Uterus (tissue), 4 donors: ENCODE data around the gene RIPK4. TPM values are rescaled to one million over a fixed set of nuclear protein-coding genes. Genes with fewer than 3 reads are reported as not detected.

Experiments
- DNase-seq, 2 donors: peaks; one replicate each; pipeline ENCODE4 v3.0.0-alpha.2; 2019 to 2020
- H3K27ac ChIP-seq, 2 donors: fragments of 200-600 bp; sonication (generic); 1 replicate in 1 of 2; 2 replicates in 1 of 2; pipeline ENCODE4 v1.5.1; 2016 to 2018
- H3K27me3 ChIP-seq, 2 donors: fragments of 200-600 bp; sonication (generic); one replicate each; pipeline ENCODE4 v1.5.1; 2018 to 2019; ENCODE audit warnings: control low read depth in 1 of 2
- H3K36me3 ChIP-seq, 2 donors: fragments of 200-600 bp; sonication (generic); one replicate each; pipeline ENCODE4 v1.5.1; 2019; ENCODE audit warnings: control low read depth in 1 of 2
- H3K4me1 ChIP-seq, 2 donors: fragments of 200-600 bp; sonication (generic); one replicate each; pipeline ENCODE4 v1.5.1; 2018 to 2019; ENCODE audit warnings: control low read depth in 1 of 2
- H3K4me3 ChIP-seq, 2 donors: fragments of 200-600 bp; sonication (generic); 1 replicate in 1 of 2; 2 replicates in 1 of 2; pipeline ENCODE4 v1.5.1; 2018 to 2019; ENCODE audit warnings: mild to moderate bottlenecking in 1 of 2
- H3K9me3 ChIP-seq, 2 donors: fragments of 200-600 bp; sonication (generic); one replicate each; pipeline ENCODE4 v1.5.1; 2019; ENCODE audit warnings: control low read depth in 1 of 2
- CTCF ChIP-seq, 4 experiments: fragments of 200-600 bp in 2 of 4; fragments of 450-650 bp in 2 of 4; sonication (generic) in 2 of 4; IDR thresholded peaks; one replicate each; pipeline ENCODE4 v1.5.1; 2016 to 2019; ENCODE audit warnings: antibody characterized with exemption in 4 of 4, mild to moderate bottlenecking in 2 of 4, moderate library complexity in 1 of 4
- POLR2A ChIP-seq, 2 donors: fragments of 450-650 bp; IDR thresholded peaks; one replicate each; pipeline ENCODE4 v1.6.1; 2016; ENCODE audit warnings: antibody characterized with exemption in 2 of 2, mild to moderate bottlenecking in 1 of 2, moderate library complexity in 1 of 2
- intact Hi-C: fragments of 100-400 bp; cut with DNase I; formaldehyde crosslinking; loops from one replicate; pipeline ENCODE4 v1.15.1; 2023; ENCODE audit warnings: low total_unique reads
- total RNA-seq, 4 donors: library from RNA; depleted of rRNA in 3 of 4; stranded (reverse); fragments of >200 nt in 3 of 4; gene quantifications; one replicate each; pipeline versions ENCODE4 v1.1.0 to v1.2.4, GENCODE V29; 2014 to 2023
- donor health status: DM: yes; HTN: yes; CAD: no.

RIPK4 gene
- total RNA-seq, 4 donors from 2014 or later: 0.29 to 9.7 TPM; not detected in 2

- intact Hi-C loops: no loop called here
- no peak for DNase-seq
- TF ChIP-seq POLR2A (IDR thresholded peaks at IDR 0.05) (no peak), CTCF (IDR thresholded peaks at IDR 0.05) (no peak)
- Histone ChIP-seq H3K27me3 (peaks cover 4 to 19% of the 10 kb centered on the region in 2 donors), H3K36me3 (no peaks in the 10 kb centered on the region), H3K27ac (no peak overlapping the region), H3K4me1 (no peaks in the 10 kb centered on the region), H3K4me3 (no peak overlapping the region), H3K9me3 (no peaks in the 10 kb centered on the region)
These were observed 17.7 kb upstream of the RIPK4 start for GRCh38 chr21:41784456-41785102.

- no peak overlapping the region for H3K4me3 ChIP-seq
- H3K27ac ChIP-seq: no peak overlapping the region
- intact Hi-C loops: no loop called here
- DNase-seq: no peak
- no peaks in the 10 kb centered on the region for H3K36me3 ChIP-seq
- TF ChIP-seq POLR2A (IDR thresholded peaks at IDR 0.05): no peak
- H3K27me3 ChIP-seq: peaks cover 4 to 28% of the 10 kb centered on the region in 2 donors
- no peaks in the 10 kb centered on the region for H3K9me3 ChIP-seq
- no peaks in the 10 kb centered on the region for H3K4me1 ChIP-seq
These were observed 16.8 kb upstream of the RIPK4 start for GRCh38 chr21:41783476-41784180.

- H3K36me3 ChIP-seq: no peaks in the 10 kb centered on the region
- H3K27me3 ChIP-seq: peaks cover 4 to 31% of the 10 kb centered on the region in 2 donors
- H3K27ac ChIP-seq: no peak overlapping the region
- H3K9me3 ChIP-seq: no peaks in the 10 kb centered on the region
- intact Hi-C loops: no loop called here
- no peaks in the 10 kb centered on the region for H3K4me1 ChIP-seq
- TF ChIP-seq POLR2A (IDR thresholded peaks at IDR 0.05) (no peak), CTCF (IDR thresholded peaks at IDR 0.05) (no peak)
- H3K4me3 ChIP-seq: no peak overlapping the region
- DNase-seq: no peak
These were observed 14.2 kb upstream of the RIPK4 start for GRCh38 chr21:41781050-41781410.

GRCh38 chr21:41780337-41781049, 13.6 kb upstream of the RIPK4 start:
- no peaks in the 10 kb centered on the region for H3K4me1 ChIP-seq
- TF ChIP-seq POLR2A (IDR thresholded peaks at IDR 0.05) (no peak), CTCF (IDR thresholded peaks at IDR 0.05) (no peak)
- no peak for DNase-seq
- H3K27me3 ChIP-seq: peaks cover 4 to 31% of the 10 kb centered on the region in 2 donors
- no peaks in the 10 kb centered on the region for H3K9me3 ChIP-seq
- no peak overlapping the region for H3K27ac ChIP-seq
- no peak overlapping the region for H3K4me3 ChIP-seq
- H3K36me3 ChIP-seq: no peaks in the 10 kb centered on the region
- intact Hi-C loops: no loop called here

GRCh38 chr21:41779659-41780058, 12.8 kb upstream of the RIPK4 start:
- DNase-seq: no peak

More at GRCh38 chr21:41779659-41780058, 12.8 kb upstream of the RIPK4 start:
- Histone ChIP-seq H3K9me3 (no peaks in the 10 kb centered on the region), H3K4me1 (no peaks in the 10 kb centered on the region), H3K36me3 (no peaks in the 10 kb centered on the region), H3K4me3 (no peak overlapping the region), H3K27me3 (peaks cover 4 to 31% of the 10 kb centered on the region in 2 donors), H3K27ac (no peak overlapping the region)
- TF ChIP-seq CTCF (IDR thresholded peaks at IDR 0.05): no peak
- TF ChIP-seq POLR2A (IDR thresholded peaks at IDR 0.05): no peak
- intact Hi-C loops: loop anchor here (5.0 kb wide), 1 partner anchor 167 kb away; no protein-coding TSS in a partner anchor
